KOPT-K1 (cell line): ENCODE measurements around the gene GARIN1A.
"Not testable (repeated sequence)": the region's sequence is repeated elsewhere in the genome, so short reads cannot be mapped to it uniquely, and the experiment has no call there.

Source experiments
- H3K27ac ChIP-seq: fragments of 200-600 bp; sonication (generic); 2 replicates; pipeline ENCODE4 v1.5.1; 2016; ENCODE audit warnings: antibody characterized with exemption, mild to moderate bottlenecking, low read depth, low read length; ENCODE audit not compliant: poor library complexity, severe bottlenecking
- H3K36me3 ChIP-seq: fragments of 200-600 bp; sonication (generic); 2 replicates; pipeline ENCODE4 v1.5.1; 2017; ENCODE audit warnings: antibody characterized with exemption, mild to moderate bottlenecking, low read length, moderate library complexity; ENCODE audit not compliant: insufficient read depth
- H3K9me3 ChIP-seq: fragments of 200-600 bp; sonication (generic); 2 replicates; pipeline ENCODE4 v1.5.1; 2017; ENCODE audit warnings: antibody characterized with exemption, low read length, mild to moderate bottlenecking; ENCODE audit not compliant: insufficient read depth, poor library complexity, severe bottlenecking

GARIN1A gene

DNA sequence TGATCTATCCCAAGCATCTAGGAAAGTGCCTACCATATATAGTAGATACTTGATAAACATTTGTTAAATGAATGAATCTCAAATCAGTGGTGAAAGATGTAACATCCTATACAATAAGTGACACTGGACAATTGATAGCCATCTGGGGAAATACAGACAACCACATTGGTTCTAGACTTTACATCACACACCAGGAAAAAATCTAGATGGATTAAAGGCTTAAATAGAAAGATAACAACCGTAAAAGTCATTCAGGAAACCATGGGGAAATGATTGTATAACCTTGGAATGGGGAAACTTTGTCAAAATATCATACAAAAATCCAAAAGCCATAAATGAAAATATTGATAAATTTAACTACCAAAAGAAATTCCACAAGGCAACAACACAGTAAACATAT, 7.0 kb upstream of the GARIN1A start:
- Histone ChIP-seq H3K9me3 (peaks cover 30% of the 10 kb centered on the region), H3K36me3 (peaks cover 7% of the 10 kb centered on the region; the same call in 1 of the 2 replicates), H3K27ac (no peak overlapping the region)

DNA sequence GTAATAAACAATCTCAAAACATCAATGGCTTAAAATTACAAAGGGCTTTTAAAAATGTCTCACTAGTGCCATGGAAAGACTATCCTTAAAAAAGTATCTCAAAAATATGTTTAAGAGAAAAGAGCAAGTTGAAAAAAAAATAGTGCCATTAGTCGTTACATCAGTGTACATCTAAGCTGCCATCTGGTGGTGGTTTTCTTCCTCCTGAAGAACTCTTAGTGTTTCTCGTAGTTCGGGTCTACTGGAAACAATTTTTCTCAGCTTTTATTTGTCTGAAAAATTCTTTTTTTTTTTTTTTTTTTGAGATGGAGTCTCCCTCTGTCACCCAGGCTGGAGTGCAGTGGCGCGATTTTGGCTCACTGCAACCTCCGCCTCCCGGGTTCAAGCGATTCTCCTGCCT, 5.9 kb upstream of the GARIN1A start:
- Histone ChIP-seq H3K36me3 (peaks cover 4% of the 10 kb centered on the region; the same call in 1 of the 2 replicates), H3K27ac (no peak overlapping the region), H3K9me3 (peaks cover 21% of the 10 kb centered on the region)

DNA sequence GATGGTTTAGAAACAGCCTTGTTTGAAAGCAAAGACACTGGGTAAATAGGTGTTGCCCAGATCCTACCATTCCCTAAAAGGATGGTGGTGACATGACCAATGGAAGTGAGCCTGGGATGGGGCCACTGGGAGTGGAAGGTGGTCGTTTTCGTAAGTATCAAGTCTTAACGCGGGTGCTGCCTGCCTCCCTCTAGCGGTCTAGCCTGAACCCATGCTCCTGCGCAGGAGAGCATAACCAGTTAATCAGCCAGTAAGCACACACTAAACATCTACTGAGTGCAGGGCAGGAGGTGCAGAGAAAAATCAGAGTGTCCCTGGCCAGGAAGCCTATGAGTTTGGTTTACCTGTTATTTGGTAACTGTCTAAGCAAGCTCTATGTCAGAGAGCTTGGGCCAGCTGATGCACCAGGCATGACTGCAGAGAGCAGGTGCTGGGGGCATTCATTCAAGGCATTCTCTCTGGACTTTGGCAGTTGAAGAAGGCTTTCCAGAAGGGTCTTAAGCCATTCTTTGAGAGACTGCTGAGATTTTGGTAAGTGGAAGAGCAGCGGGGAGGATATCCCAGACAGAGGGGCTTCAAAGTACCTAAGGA, 930 bp downstream of the GARIN1A start:
- Histone ChIP-seq H3K9me3 (no peaks in the 10 kb centered on the region), H3K36me3 (no peaks in the 10 kb centered on the region), H3K27ac (no peak overlapping the region)

DNA sequence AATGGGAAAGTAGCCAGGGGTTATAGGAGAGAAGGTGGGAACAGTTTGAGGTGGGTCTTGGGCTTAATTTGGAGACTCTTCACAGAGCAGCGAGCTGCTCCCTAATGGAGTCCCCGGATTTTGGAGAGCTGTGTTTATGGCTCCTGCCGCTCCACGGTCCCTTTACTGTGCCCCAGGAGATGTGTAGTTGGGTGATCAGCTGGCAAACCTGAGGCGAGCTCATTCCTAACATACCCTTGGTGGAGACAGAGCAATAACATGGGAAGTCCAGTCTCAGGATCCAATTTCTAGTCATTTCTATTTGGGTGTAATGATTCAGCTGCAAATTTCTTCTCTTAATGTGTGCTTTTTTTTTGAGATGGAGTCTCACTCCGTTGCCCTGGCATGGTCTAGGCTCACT, 1.5 kb downstream of the GARIN1A start:
- H3K9me3 ChIP-seq, result no peaks in the 10 kb centered on the region
- H3K36me3 ChIP-seq, result no peaks in the 10 kb centered on the region
- H3K27ac ChIP-seq, result no peak overlapping the region

DNA sequence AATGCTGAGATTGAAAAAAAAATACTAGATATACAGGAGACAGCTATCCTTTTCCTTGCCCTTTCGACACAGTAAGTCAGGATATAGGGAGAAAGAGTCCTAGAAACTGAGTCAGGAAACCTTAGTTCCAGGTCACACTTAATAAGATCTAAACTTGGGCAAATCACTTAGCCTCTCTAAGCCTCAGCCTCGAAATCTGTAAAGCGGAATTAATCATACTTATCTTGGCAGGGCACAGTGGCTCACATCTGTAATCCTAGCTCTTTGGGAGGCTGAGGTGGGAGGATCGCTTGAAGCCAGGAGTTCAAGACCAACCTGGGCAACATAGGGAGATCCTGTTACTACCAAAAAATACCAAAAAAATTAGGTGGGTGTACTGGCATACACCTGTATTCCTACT, 4.6 kb downstream of the GARIN1A start:
- no peaks in the 10 kb centered on the region for H3K36me3 ChIP-seq
- no peak overlapping the region for H3K27ac ChIP-seq
- H3K9me3 ChIP-seq, result no peaks in the 10 kb centered on the region

DNA sequence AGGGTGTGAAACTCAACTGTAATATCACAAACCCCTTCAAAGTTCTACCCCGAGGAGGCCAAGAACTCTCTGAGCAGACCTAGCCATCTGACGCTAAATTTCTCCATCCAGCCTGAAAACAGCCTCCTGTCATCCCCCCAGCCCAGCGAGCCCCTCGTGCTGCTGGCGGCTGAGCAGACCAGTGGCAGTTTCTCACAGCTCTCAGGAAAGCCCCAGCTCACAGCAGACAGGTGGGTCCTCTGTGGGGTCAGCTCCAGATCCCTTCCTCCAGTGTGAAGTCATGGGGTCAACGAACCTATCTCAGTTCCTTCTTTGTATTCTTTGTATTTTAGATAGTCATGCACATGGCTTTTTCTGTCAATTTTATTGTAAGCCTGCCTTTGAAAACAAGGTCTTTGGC, 7.8 kb downstream of the GARIN1A start:
- H3K27ac ChIP-seq, result no peak overlapping the region
- H3K9me3 ChIP-seq, result no peaks in the 10 kb centered on the region
- H3K36me3 ChIP-seq, result no peaks in the 10 kb centered on the region

DNA sequence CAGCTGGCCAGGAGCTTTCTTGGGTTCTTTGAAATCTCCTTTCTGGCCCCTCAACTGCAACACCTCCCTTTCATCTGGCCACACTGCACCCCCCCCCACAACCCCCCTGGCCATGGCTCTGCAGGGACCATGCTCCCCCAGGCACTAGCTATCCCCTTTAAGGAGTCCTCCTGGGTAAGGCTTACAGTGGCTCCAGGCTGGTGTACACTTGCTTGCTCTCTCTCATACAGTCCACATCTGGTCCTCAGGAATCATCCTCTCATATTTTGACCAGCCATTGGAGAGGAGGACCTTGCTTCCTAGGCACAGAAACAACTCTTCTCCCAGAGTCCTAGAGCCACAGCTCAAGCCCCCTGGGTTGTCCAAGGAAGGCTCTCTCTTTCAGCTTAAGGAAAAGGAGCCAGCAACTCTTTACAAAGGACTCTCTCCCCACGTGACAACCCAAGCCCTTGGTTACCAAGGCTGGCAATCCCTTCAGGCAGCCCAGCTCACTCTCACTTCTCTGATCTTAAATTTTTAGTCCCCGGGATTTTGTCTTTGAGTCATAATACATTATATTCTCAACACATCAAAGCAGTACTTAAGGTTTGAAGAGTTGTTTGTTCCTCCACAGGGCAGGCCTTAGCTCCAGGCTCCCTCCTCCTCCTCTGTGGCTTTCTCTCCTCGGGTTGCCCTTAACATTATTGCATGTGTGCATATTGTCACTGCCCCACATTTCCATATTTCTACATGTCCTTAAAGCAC, 9.9 kb downstream of the GARIN1A start:
- Histone ChIP-seq H3K36me3 (no peaks in the 10 kb centered on the region), H3K27ac (no peak overlapping the region), H3K9me3 (no peaks in the 10 kb centered on the region)

DNA sequence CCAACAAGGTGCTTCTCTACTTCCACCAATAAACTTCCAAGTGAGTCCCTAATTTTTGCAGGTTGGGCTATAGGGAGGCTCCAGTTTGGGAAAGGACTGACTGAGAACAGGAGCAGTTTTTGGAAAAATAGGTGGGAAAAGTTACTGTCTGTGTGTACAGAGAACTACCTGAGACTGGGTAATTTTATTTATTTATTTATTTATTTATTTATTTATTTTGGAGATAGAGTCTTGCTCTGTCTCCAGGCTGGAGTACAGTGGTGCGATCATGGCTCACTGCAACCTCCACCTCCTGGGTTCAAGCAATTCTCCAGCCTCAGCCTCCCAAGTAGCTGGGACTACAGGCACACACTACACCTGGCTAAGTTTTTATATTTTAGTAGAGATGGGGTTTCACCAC, 11.2 kb downstream of the GARIN1A start:
- not testable (repeated sequence) for H3K9me3 ChIP-seq, H3K36me3 ChIP-seq, H3K27ac ChIP-seq

DNA sequence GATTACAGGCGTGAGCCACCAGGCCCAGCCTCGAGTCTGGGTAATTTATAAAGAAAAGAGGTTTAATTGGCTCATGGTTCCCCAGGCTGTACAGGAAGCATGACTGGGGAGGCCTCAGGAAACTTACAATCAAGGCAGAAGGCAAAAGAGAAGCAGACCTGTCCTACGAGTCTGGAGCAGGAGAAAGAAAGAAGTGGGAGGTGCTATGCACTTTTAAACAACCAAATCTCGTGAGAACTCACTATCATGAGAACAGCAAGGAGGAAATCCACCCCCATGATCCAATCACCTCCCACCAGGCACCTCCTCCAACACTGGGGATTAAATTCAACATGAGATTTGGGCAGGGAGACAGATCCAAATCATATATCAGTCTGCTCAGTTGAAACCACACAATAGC, 11.6 kb downstream of the GARIN1A start:
- not testable (repeated sequence) for H3K27ac ChIP-seq, H3K9me3 ChIP-seq, H3K36me3 ChIP-seq

DNA sequence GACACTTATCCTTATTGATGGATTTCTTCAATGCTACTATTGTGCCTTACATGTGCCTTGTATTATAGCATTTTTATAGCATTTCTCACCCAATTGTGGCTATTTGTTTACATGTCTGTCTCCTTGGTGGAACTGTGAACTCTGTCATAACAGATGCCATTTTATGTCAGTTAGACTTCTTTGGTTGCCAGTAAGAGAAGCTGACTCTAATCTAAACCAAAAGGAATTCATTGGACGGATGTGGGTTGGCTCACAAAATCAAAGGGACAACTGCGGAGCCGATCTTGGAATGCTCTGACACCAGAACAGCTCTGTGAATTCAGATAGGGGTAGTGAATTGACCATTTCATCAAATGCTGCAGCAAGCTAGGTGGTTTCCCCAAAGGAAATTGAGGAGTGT, 15.0 kb downstream of the GARIN1A start:
- H3K36me3 ChIP-seq, result no peaks in the 10 kb centered on the region
- no peaks in the 10 kb centered on the region for H3K9me3 ChIP-seq
- H3K27ac ChIP-seq, result no peak overlapping the region

DNA sequence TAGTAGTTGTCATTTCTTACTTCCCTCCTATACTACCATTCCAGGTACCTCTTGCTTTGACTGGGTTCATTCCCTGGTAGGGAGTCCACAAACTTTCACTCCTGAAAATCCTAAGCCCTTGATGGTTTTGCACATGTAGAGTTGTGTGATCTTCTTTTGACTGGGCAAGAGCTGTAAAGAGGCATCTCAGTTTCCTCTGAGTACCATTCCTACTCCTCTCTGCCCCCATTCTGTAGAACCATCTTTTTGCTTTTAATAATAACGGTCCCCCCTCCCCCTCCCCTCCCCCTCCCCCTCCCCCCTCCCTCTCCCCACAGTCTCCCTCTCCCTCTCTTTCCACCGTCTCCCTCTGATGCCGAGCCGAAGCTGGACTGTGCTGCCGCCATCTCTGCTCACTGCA, 16.4 kb downstream of the GARIN1A start:
- Histone ChIP-seq H3K27ac (no peak overlapping the region), H3K36me3 (no peaks in the 10 kb centered on the region), H3K9me3 (no peaks in the 10 kb centered on the region)

DNA sequence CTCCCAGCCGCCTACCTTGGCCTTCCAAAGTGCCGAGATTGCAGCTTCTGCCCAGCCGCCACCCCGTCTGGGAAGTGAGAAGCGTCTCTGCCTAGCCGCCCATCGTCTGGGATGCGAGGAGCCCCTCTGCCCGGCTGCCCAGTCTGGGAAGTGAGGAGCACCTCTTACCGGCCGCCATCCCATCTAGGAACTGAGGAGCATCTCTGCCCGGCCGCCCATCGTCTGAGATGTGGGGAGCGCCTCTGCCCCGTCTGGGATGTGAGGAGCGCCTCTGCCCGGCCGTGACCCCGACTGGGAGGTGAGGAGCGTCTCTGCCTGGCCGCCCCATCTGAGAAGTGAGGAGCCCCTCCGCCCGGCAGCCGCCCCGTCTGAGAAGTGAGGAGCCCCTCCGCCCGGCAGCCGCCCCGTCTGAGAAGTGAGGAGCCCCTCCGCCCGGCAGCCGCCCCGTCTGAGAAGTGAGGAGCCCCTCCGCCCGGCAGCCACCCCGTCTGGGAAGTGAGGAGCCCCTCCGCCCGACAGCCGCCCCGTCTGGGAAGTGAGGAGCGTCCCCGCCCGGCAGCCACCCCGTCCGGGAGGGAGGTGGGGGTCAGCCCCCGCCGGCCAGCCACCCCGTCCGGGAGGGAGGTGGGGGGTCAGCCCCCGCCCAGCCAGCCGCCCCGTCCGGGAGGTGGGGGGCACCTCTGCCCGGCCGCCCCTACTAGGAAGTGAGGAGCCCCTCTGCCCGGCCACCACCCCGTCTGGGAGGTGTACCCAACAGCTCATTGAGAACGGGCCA, 17.3 kb downstream of the GARIN1A start:
- not testable (repeated sequence) for H3K36me3 ChIP-seq, H3K9me3 ChIP-seq, H3K27ac ChIP-seq

DNA sequence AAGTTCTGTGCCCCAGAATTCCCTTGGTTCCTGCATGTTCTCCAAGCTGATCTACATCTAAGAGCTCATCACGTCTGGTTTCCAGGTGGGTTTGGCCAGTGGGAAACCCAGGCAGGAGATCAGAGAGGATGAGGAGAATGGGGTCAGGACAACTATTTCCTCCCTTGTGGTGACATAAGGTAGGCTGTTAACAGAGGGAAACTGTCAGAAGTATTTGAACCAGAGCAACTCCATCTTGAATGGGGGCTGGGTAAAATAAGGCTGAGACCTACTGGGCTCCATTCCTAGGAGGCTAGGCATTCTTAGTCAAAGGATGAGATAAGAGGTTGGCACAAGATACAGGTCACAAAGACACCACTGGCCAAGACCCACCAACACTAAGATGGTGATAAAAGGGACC, 19.1 kb downstream of the GARIN1A start:
- H3K36me3 ChIP-seq, result no peaks in the 10 kb centered on the region
- no peaks in the 10 kb centered on the region for H3K9me3 ChIP-seq
- H3K27ac ChIP-seq, result no peak overlapping the region

DNA sequence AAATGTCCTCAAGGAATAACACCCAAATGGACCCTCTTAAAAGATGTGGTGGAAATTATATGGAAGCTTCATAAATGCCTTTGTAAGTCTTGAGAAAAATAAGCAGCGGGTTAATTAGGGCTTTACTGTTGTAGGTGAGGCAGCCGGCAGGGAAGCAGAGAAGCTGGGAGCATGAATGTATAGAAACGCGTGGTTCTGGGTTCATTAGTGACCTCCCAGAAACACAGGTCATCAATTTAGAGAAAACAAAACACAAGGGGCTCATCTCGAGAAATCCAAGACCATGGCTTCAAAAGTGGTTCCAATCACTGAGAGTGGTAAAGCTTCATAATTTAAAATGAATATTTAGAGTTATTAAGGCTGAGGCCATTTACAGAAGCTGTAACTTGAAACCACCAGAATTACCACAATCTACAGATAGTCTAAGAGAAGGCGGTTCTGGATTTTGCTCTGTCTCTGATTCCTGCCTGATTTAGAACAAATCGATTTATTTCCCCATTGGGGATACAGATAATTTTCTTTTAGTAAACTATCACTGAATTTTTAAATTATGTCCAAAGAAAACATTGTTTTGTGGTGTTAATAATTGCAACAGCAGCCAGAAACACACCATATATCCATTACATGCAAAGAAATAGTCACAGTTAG, 20.7 kb downstream of the GARIN1A start:
- Histone ChIP-seq H3K27ac (no peak overlapping the region), H3K9me3 (no peaks in the 10 kb centered on the region), H3K36me3 (no peaks in the 10 kb centered on the region)

DNA sequence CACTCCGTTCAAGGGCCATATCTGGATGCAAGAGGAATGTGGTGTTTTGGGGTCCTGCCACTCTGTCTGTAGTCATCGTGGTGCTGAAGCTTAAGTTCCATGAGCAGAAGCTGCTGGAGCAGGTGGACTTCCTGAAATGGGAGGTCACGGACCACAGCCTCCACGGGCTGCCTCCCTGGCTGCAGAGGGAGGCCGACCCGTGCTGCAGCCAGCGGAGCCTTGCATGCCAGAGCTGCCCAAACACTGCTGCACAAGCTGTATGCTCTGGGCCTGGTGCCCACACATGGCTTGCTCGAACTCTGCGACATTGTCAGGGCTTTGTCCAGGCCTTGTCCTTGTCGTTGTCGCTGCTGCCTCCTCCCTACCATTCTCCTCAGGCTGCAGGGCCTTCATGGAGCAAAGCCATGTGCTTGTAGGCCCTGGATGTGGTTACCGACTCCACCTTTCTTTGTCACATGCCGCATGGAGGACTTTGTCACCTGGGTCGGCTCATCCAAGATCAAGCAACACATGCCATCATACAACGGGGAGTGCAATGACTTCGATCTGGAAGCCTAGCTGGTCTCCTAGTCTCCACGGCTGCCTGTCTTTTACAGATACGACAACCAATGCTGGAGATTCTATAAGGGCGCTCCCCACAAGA, 21.4 kb downstream of the GARIN1A start:
- no peaks in the 10 kb centered on the region for H3K9me3 ChIP-seq
- H3K27ac ChIP-seq, result no peak overlapping the region
- no peaks in the 10 kb centered on the region for H3K36me3 ChIP-seq
